Measurements from ENCODE around the gene CDC14B. TPM values are rescaled to one million over a fixed set of nuclear protein-coding genes. Genes with fewer than 3 reads are reported as not detected.
A peak's percentile ranks its signal among the peaks of the same experiment; 100 is the strongest.

Gene CDC14B
- total and polyA plus RNA-seq, 2 of the 4 experiments (the other 2 are of a cell fraction), result 9.7 to 26.3 TPM

DNA sequence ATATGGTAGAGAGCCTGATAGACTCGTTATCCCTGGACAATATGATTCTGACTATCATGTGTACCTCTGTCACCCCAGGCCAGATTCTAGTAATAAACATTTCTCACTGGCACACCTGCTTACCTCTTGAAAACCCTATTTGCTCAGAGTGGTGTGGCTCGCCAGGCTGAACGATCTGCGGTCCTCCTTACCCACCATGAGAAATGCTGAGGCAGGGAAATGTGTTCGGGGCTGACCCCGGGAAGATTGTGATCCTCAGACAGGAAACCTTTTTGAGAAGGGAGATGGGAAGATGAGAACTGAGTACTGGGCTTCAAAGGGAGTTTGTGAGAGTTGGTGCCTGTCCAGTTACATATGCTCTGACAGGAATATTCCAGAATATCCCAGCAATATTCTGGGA is 46.1 kb upstream of the CDC14B start:
- Histone ChIP-seq H2AK5ac (ENCODE audit: low read depth, low read length) (no peak overlapping the region), H3K4me3 (ENCODE audit: insufficient read depth, low read depth, low read length) (no peak overlapping the region), H2BK20ac (ENCODE audit: low read depth, low read length) (no peak overlapping the region), H2BK15ac (ENCODE audit: low read depth, low read length) (no peak overlapping the region), H4K91ac (ENCODE audit: insufficient read depth, low read depth, low read length) (no peak overlapping the region), H3K27ac (ENCODE audit: insufficient read depth, low read length) (no peak overlapping the region), H4K8ac (ENCODE audit: low read depth in 2 of 2, low read length in 2 of 2) (no peak overlapping the region), H3K27me3 (ENCODE audit: control insufficient read depth, insufficient read depth, low read length) (no peaks in the 10 kb centered on the region), H3K4me2 (ENCODE audit: low read depth, low read length) (no peak overlapping the region), H3K9ac (ENCODE audit: low read depth, low read length) (no peak overlapping the region), H3K9me1 (ENCODE audit: insufficient read depth, low read length) (peaks cover 4% of the 10 kb centered on the region), H3K4me1 (ENCODE audit: control insufficient read depth, insufficient read depth, low read length) (no peaks in the 10 kb centered on the region), H2AFZ (replicated peaks; ENCODE audit: low read length, poor library complexity) (no peak overlapping the region), H3K4ac (ENCODE audit: low read depth, low read length) (no peak overlapping the region), H3K23ac (ENCODE audit: low read depth, low read length) (no peak overlapping the region), H2AK9ac (replicated peaks; ENCODE audit: low read depth, low read length, poor library complexity) (no peak overlapping the region), H4K20me1 (ENCODE audit: insufficient read depth, low read length) (no peaks in the 10 kb centered on the region), H3K14ac (replicated peaks; ENCODE audit: low read depth, low read length) (no peak overlapping the region), H2BK120ac (ENCODE audit: low read depth, low read length) (no peak overlapping the region), H3K79me1 (ENCODE audit: low read depth in 1 of 2, low read length in 2 of 2) (no peaks in the 10 kb centered on the region), H3K18ac (ENCODE audit: low read depth, low read length) (no peak overlapping the region), H3K9me3 (ENCODE audit: control insufficient read depth, insufficient read depth, low read length) (no peaks in the 10 kb centered on the region), H2BK5ac (ENCODE audit: low read depth, low read length, poor library complexity, severe bottlenecking) (no peak overlapping the region), H4K5ac (ENCODE audit: low read depth, low read length) (no peak overlapping the region), H3K36me3 (ENCODE audit: control insufficient read depth, insufficient read depth, low read length) (no peaks in the 10 kb centered on the region), H3K56ac (ENCODE audit: extremely low read depth, insufficient read depth, low read length) (no peak overlapping the region)
- intact Hi-C loops (cut with micrococcal nuclease) (loop anchor here (1.0 to 5.0 kb wide), 2 partner anchors 213 to 338 kb away; partner anchors contain the start of gene HABP4), dilution Hi-C loops (cut with HindIII; ENCODE audit: low sequenced_read_pairs, unreplicated experiment) (no loop called here), in situ Hi-C loops (cut with MboI; ENCODE audit: low sequenced_read_pairs) (loop anchor here (5.0 kb wide), 1 partner anchor 338 kb away; no protein-coding TSS in a partner anchor)
- no peak for DNase-seq
- 80% methylated on average over 1 of the region's 6 CpGs; no CpG with 5 or more reads in 1 of the 2 experiments for WGBS, 2 experiments (ENCODE audit: extremely low coverage in 2 of 2, insufficient read length in 1 of 2)
- BruUV-seq (replicated peaks), result no TSS peak
- no peak for TF ChIP-seq RAD21 (IDR thresholded peaks at IDR 0.05; ENCODE audit: low read length)
- TF ChIP-seq MAFK (IDR thresholded peaks at IDR 0.05; ENCODE audit: low read depth, low read length), result peak; percentile 40; the same call in 1 of the 2 replicates
- TF ChIP-seq SMC3 (IDR thresholded peaks at IDR 0.05; ENCODE audit: low read depth, low read length), result no peak
- ChIA-PET POLR2A (ENCODE audit: unreplicated experiment) (no interaction called here), CTCF (interaction anchor here (1.7 to 2.0 kb wide), 2 partner anchors 223 to 348 kb away, joined by 4 to 6 read pairs; no protein-coding TSS in a partner anchor)
- ATAC-seq (ENCODE audit: low read depth), result no peak

Measured in IMR-90 (cell line).